Measurements from ENCODE around the gene VHLL.

VHLL gene

DNA sequence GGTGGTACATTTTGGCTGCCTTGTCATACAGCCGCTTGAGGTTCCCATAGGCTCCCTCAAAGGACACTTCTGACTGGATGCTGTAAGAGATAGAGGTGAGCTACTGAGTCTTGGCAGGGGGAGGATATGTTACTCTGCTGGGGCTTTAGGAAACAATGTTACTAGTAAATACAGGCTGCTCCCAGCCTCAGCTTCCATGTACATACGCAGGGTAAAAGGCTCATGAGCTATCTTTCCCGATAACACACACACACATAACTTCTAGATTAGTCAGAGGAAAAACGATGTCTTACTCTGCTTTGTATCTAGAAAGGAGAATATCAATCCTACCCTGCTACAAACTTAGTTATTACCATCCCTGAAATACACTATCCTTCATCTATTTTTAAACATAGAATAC, 30.8 kb downstream of the VHLL start:
- Histone ChIP-seq H3K36me3 (replicated peaks; ENCODE audit: insufficient read depth, low read length) (peaks cover 37% of the 10 kb centered on the region), H3K4me3 (ENCODE audit: low read length) (no peak overlapping the region)

DNA sequence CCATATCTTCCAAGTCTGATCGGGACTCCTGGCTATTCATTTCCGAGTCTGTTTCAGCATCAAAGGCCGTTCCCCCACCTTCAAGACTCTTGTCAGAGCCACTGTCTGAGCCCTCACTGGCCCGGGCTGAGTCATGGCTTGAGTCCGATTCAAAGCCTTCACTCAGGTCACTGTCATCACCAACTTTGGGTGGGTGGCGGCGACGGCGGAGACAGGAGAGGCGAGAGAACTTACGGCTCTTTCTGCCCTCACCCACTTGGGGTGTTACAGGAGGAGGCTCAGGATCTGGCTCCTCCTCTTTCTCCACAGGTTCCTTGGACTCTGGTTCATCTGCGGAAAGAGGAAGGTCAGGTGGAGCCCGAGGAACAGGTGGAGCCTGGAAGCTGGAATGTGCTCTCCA, 33.1 kb downstream of the VHLL start:
- Histone ChIP-seq H3K9me3 (replicated peaks; ENCODE audit: insufficient read depth, low read length) (no peaks in the 10 kb centered on the region), H3K4me3 (ENCODE audit: low read length) (no peak overlapping the region)
- DNase-seq, result no peak

More for the DNA sequence above, 30.8 kb downstream of the VHLL start:
- H3K27ac ChIP-seq (ENCODE audit: low read length), result no peak overlapping the region
- H3K9me3 ChIP-seq (replicated peaks; ENCODE audit: insufficient read depth, low read length), result no peaks in the 10 kb centered on the region
- H3K4me1 ChIP-seq (ENCODE audit: low read length), result no peaks in the 10 kb centered on the region
- no peak for DNase-seq
- no peaks in the 10 kb centered on the region; the same call in 1 of the 2 replicates for H3F3A ChIP-seq (ENCODE audit: insufficient read depth, low read length)
- no peaks in the 10 kb centered on the region for H3K27me3 ChIP-seq (replicated peaks; ENCODE audit: insufficient read depth, low read length)
- no peaks in the 10 kb centered on the region for H3K9me2 ChIP-seq (replicated peaks; ENCODE audit: insufficient read depth, low read length)
- H3K9ac ChIP-seq (ENCODE audit: low read length), result no peak overlapping the region
- TF ChIP-seq EZH2phosphoT487 (IDR thresholded peaks at IDR 0.05; ENCODE audit: low read length) (no peak), EZH2 (optimal IDR thresholded peaks at IDR 0.05; ENCODE audit: low read depth, low read length) (no peak)
- TF ChIP-seq, protein P1, sequence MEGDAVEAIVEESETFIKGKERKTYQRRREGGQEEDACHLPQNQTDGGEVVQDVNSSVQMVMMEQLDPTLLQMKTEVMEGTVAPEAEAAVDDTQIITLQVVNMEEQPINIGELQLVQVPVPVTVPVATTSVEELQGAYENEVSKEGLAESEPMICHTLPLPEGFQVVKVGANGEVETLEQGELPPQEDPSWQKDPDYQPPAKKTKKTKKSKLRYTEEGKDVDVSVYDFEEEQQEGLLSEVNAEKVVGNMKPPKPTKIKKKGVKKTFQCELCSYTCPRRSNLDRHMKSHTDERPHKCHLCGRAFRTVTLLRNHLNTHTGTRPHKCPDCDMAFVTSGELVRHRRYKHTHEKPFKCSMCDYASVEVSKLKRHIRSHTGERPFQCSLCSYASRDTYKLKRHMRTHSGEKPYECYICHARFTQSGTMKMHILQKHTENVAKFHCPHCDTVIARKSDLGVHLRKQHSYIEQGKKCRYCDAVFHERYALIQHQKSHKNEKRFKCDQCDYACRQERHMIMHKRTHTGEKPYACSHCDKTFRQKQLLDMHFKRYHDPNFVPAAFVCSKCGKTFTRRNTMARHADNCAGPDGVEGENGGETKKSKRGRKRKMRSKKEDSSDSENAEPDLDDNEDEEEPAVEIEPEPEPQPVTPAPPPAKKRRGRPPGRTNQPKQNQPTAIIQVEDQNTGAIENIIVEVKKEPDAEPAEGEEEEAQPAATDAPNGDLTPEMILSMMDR (IDR thresholded peaks at IDR 0.05; ENCODE audit: low read length), result no peak
- no peak overlapping the region for H2AFZ ChIP-seq (ENCODE audit: low read length)
- H3K79me2 ChIP-seq (ENCODE audit: low read length), result 0 out of 2 replicates have a peak, but pooled peaks cover 9% of the 10 kb centered on the region
- H4K20me1 ChIP-seq (ENCODE audit: insufficient read depth, low read length), result no peaks in the 10 kb centered on the region
- no peak overlapping the region for H3K4me2 ChIP-seq (ENCODE audit: low read depth, low read length)

DNA sequence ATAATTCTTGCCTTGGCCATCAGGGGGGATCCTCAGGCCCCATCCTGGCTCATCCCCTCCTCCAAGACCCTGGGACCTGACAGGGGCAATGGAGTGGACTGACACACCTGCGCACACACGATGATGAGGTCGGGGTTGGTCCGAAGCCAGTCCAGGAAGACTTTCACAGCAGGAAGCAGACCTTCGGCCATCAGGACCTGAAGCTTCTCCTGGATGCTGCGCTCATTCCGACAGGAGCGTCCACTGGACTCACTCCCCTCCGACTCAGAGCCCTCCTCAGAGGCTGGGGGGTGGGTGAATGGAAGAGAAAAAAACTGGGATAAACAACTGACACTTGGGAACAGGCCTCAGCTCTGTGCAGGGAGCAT, 35.8 kb downstream of the VHLL start:
- Histone ChIP-seq H4K20me1 (ENCODE audit: insufficient read depth, low read length) (no peaks in the 10 kb centered on the region), H3K9me3 (replicated peaks; ENCODE audit: insufficient read depth, low read length) (no peaks in the 10 kb centered on the region), H3K27me3 (replicated peaks; ENCODE audit: insufficient read depth, low read length) (no peaks in the 10 kb centered on the region), H3K4me1 (ENCODE audit: low read length) (no peaks in the 10 kb centered on the region), H3K4me3 (ENCODE audit: low read length) (no peak overlapping the region), H3K4me2 (ENCODE audit: low read depth, low read length) (no peak overlapping the region), H3K79me2 (ENCODE audit: low read length) (0 out of 2 replicates have a peak, but pooled peaks cover 9% of the 10 kb centered on the region), H2AFZ (ENCODE audit: low read length) (no peak overlapping the region), H3K9ac (ENCODE audit: low read length) (no peak overlapping the region), H3F3A (ENCODE audit: insufficient read depth, low read length) (no peaks in the 10 kb centered on the region), H3K36me3 (replicated peaks; ENCODE audit: insufficient read depth, low read length) (peaks cover 47% of the 10 kb centered on the region), H3K27ac (ENCODE audit: low read length) (no peak overlapping the region), H3K9me2 (replicated peaks; ENCODE audit: insufficient read depth, low read length) (no peaks in the 10 kb centered on the region)
- TF ChIP-seq, protein P1 (IDR thresholded peaks at IDR 0.05; ENCODE audit: low read length), result no peak
- TF ChIP-seq EZH2 (optimal IDR thresholded peaks at IDR 0.05; ENCODE audit: low read depth, low read length) (no peak), EZH2phosphoT487 (IDR thresholded peaks at IDR 0.05; ENCODE audit: low read length) (no peak)
- DNase-seq, result no peak

More for the DNA sequence above, 33.1 kb downstream of the VHLL start:
- H3K4me2 ChIP-seq (ENCODE audit: low read depth, low read length), result no peak overlapping the region
- H3F3A ChIP-seq (ENCODE audit: insufficient read depth, low read length), result no peaks in the 10 kb centered on the region; the same call in 1 of the 2 replicates
- no peaks in the 10 kb centered on the region for H3K4me1 ChIP-seq (ENCODE audit: low read length)
- H3K79me2 ChIP-seq (ENCODE audit: low read length), result 0 out of 2 replicates have a peak, but pooled peaks cover 9% of the 10 kb centered on the region
- TF ChIP-seq, protein P1 (IDR thresholded peaks at IDR 0.05; ENCODE audit: low read length), result no peak
- TF ChIP-seq EZH2 (optimal IDR thresholded peaks at IDR 0.05; ENCODE audit: low read depth, low read length) (no peak), EZH2phosphoT487 (IDR thresholded peaks at IDR 0.05; ENCODE audit: low read length) (no peak)
- H3K27ac ChIP-seq (ENCODE audit: low read length), result no peak overlapping the region
- H3K27me3 ChIP-seq (replicated peaks; ENCODE audit: insufficient read depth, low read length), result no peaks in the 10 kb centered on the region
- peaks cover 38% of the 10 kb centered on the region for H3K36me3 ChIP-seq (replicated peaks; ENCODE audit: insufficient read depth, low read length)
- no peaks in the 10 kb centered on the region for H4K20me1 ChIP-seq (ENCODE audit: insufficient read depth, low read length)
- H3K9ac ChIP-seq (ENCODE audit: low read length), result no peak overlapping the region
- no peak overlapping the region for H2AFZ ChIP-seq (ENCODE audit: low read length)
- no peaks in the 10 kb centered on the region for H3K9me2 ChIP-seq (replicated peaks; ENCODE audit: insufficient read depth, low read length)

Measured in MM.1S (cell line).